ENCODE results near the gene VWA8.
"Not testable (repeated sequence)": the region's sequence is repeated elsewhere in the genome, so short reads cannot be mapped to it uniquely, and the experiment has no call there.

VWA8 gene

GRCh38 chr13:41762796-41763195 lies 198.1 kb downstream of the VWA8 start:
- H3K27me3 Mint-ChIP-seq = no peaks in the 10 kb centered on the region
- no peaks in the 10 kb centered on the region for H3K4me1 Mint-ChIP-seq (ENCODE audit: low read depth)
- H3K27ac Mint-ChIP-seq = no peak overlapping the region
- no peak overlapping the region for H3K4me3 Mint-ChIP-seq
- H3K36me3 Mint-ChIP-seq (ENCODE audit: low read depth) = peaks cover 45% of the 10 kb centered on the region
- H3K9me3 Mint-ChIP-seq = no peaks in the 10 kb centered on the region

DNA sequence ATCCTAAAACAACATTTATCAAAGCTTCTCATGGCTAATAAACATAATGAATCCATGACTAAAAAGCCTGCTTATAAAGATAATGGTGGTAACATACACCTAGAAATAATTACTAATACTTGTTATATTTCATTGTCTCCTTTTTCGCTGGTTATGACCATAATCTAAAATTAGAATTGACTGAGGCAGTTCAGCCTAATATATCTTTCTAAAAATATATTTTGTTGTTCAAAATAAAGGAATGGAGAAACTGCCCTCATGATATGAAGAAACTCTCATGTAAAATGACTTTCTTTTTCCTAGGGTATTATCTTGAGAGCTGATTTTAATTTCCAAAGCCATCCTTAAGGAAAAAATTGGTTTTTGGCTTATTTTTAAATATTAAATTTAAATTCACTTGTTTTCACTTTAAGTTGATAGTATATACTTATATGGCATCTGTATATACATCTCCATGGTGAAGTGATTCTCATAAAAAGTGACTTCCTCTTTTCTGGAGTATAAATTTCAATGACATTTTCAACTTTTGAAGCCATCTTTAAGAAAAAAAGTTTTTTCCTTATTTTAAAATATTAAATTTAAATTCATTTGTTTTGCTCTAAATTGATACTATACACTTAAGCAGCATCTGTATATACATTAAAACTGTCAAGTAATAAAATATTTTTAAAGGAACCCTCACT lies 204.6 kb downstream of the VWA8 start:
- H3K4me3 Mint-ChIP-seq = no peak overlapping the region
- H3K27ac Mint-ChIP-seq = no peak overlapping the region

GRCh38 chr13:41751734-41752445 lies 209.0 kb downstream of the VWA8 start:
- peaks cover 9% of the 10 kb centered on the region for H3K9me3 Mint-ChIP-seq
- H3K27me3 Mint-ChIP-seq = no peaks in the 10 kb centered on the region
- no peaks in the 10 kb centered on the region for H3K4me1 Mint-ChIP-seq (ENCODE audit: low read depth)
- H3K36me3 Mint-ChIP-seq (ENCODE audit: low read depth) = peaks cover 62% of the 10 kb centered on the region
- no peak overlapping the region for H3K4me3 Mint-ChIP-seq
- H3K27ac Mint-ChIP-seq = no peak overlapping the region

More for the DNA sequence above, 204.6 kb downstream of the VWA8 start:
- H3K36me3 Mint-ChIP-seq (ENCODE audit: low read depth) = peaks cover 57% of the 10 kb centered on the region
- H3K4me1 Mint-ChIP-seq (ENCODE audit: low read depth) = no peaks in the 10 kb centered on the region
- H3K9me3 Mint-ChIP-seq = peaks cover 6% of the 10 kb centered on the region
- no peaks in the 10 kb centered on the region for H3K27me3 Mint-ChIP-seq

GRCh38 chr13:41751277-41751676 lies 209.6 kb downstream of the VWA8 start:
- no peak overlapping the region for H3K4me3 Mint-ChIP-seq
- H3K9me3 Mint-ChIP-seq = peaks cover 9% of the 10 kb centered on the region
- peaks cover 68% of the 10 kb centered on the region for H3K36me3 Mint-ChIP-seq (ENCODE audit: low read depth)

DNA sequence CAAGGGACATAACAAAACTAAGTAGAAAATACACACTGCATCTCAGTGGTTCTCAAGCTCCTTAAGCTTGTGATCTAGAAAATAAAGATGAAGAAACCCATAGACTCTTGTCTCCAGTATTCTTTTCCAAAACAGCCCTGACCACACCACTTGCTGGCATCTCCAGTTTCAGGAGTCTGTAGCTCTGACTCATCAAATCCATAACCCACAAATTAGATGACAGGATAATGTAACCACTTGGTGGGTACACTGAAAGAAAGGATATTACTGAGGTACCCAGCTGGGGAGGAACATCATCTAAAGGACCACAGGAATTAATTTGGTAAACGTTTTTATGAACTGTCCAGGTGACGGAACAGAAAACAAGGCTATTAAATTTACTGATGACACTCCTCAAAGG lies 214.7 kb downstream of the VWA8 start:
- Mint-ChIP-seq H3K4me3 (no peak overlapping the region), H3K27me3 (no peaks in the 10 kb centered on the region), H3K27ac (no peak overlapping the region), H3K9me3 (peaks cover 3% of the 10 kb centered on the region), H3K36me3 (ENCODE audit: low read depth) (peaks cover 67% of the 10 kb centered on the region), H3K4me1 (ENCODE audit: low read depth) (peaks cover 8% of the 10 kb centered on the region)

More at GRCh38 chr13:41751277-41751676, 209.6 kb downstream of the VWA8 start:
- Mint-ChIP-seq H3K4me1 (ENCODE audit: low read depth) (peaks cover 4% of the 10 kb centered on the region), H3K27ac (no peak overlapping the region), H3K27me3 (no peaks in the 10 kb centered on the region)

DNA sequence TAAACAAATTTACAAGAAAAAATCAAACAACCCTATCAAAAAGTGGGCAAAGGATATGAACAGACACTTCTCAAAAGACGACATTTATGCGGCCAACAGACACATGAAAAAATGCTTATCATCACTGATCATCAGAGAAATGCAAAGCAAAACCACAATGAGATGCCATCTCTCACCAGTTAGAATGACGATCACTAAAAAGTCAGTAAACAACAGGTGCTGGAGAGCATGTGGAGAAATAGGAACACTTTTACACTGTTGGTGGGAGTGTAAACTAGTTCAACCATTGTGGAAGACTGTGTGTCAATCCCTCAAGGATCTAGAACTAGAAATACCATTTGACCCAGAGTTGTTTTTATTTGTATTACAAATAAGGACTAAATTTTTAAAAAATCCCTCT lies 215.4 kb downstream of the VWA8 start:
- not testable (repeated sequence) for H3K27me3 Mint-ChIP-seq; H3K4me1 Mint-ChIP-seq (ENCODE audit: low read depth); H3K27ac Mint-ChIP-seq; H3K4me3 Mint-ChIP-seq; H3K9me3 Mint-ChIP-seq
- peaks cover 73% of the 10 kb centered on the region for H3K36me3 Mint-ChIP-seq (ENCODE audit: low read depth)

GRCh38 chr13:41742917-41743552 lies 217.9 kb downstream of the VWA8 start:
- no peak overlapping the region for H3K4me3 Mint-ChIP-seq
- H3K27ac Mint-ChIP-seq = no peak overlapping the region
- H3K27me3 Mint-ChIP-seq = no peaks in the 10 kb centered on the region
- H3K36me3 Mint-ChIP-seq (ENCODE audit: low read depth) = peaks cover 53% of the 10 kb centered on the region
- peaks cover 8% of the 10 kb centered on the region for H3K4me1 Mint-ChIP-seq (ENCODE audit: low read depth)
- H3K9me3 Mint-ChIP-seq = no peaks in the 10 kb centered on the region

DNA sequence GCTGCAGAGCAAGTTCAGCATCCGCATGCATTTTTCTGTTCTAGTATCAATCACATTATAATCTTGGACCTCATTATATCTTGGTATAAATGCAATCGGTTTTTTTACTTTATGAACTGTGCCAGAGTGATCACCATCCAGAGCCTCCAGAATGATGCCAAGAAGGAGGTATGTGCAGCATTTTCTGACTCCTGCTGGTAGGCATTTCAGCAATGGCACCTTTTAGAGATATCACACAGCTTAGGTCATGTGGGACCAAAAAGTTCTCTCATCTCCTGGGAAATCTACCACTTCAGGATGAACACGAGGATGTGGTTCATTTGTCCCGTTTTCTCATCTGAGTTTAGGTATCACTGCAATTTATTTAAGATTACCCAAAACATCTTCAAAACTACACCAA lies 220.4 kb downstream of the VWA8 start:
- H3K4me3 Mint-ChIP-seq = no peak overlapping the region
- H3K36me3 Mint-ChIP-seq (ENCODE audit: low read depth) = peaks cover 33% of the 10 kb centered on the region
- no peak overlapping the region for H3K27ac Mint-ChIP-seq
- H3K27me3 Mint-ChIP-seq = no peaks in the 10 kb centered on the region
- no peaks in the 10 kb centered on the region for H3K4me1 Mint-ChIP-seq (ENCODE audit: low read depth)
- H3K9me3 Mint-ChIP-seq = no peaks in the 10 kb centered on the region

DNA sequence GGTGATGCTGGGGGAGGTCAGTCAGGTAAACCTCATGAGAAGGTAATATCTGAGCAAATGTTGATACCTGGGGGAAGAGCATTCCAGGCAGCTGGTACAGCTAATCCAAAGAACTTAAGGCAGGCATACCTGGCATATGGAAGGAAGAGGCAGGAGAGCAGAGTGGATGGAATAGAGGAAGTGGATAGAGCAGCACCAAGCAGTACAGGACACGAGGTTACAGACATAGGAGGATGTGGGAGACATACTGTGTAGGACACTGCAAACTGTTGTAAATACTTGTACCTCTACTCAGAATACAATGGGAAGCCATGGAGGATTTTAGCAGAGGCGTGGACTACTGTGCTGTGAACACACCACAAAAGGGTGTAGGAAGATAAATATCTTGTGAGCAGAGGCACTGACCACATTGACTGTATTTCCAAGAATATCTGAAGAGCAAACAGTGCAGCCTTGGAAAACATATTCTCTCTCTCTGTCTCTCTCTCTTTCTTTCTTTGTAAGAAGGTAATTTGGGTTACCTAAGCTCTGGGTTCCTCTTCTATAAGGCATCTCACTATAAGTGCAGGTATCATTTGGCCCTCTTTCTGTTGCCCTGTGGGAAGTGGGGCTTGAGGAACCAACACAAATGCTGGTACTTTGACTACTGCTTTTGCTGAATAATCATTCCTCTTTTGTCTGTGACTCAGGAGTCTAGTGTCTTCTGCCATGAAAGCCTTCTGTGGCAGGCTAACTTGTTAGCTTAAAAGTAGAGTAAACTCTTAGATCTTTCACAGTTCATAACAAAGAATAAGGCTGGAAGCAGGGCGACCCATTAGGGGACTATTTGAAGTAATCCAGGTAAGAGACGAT lies 238.0 kb downstream of the VWA8 start:
- Mint-ChIP-seq H3K4me3 (no peak overlapping the region), H3K27me3 (no peaks in the 10 kb centered on the region), H3K36me3 (ENCODE audit: low read depth) (peaks cover 21% of the 10 kb centered on the region), H3K9me3 (no peaks in the 10 kb centered on the region), H3K4me1 (ENCODE audit: low read depth) (no peaks in the 10 kb centered on the region), H3K27ac (no peak overlapping the region)

DNA sequence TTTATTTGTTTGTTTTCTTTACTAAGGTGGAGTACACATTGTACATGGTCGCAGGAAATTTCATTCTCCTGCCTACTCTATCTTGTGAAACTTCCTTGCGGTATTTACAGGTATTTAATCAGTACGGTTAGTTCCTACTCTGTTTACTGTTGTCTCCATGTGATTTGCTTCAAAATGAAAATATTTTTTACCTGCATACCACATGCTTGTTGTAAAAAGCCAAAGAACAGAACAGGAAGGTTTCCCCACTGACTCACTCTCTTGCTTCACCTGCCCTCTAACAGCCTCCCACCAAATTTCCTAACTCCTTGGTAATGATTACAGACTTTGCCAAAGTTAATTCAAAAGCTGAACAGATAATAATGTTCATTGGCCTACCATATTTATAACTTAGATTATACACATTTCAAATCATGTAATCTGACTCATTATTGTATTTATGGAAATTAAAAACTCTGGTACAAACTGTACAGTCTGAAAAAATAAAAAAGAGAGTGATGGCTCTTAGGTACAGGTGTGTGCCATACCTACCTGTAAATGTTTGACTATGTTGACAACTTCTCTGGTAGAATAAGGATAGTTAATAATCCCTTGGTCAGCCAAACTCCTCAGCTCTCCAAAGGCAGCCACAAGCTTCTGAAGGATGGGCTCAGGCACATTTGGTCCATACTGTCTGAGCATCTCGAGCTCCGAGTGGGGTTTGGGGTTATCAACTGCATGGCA lies 239.9 kb downstream of the VWA8 start:
- H3K4me3 Mint-ChIP-seq = no peak overlapping the region
- no peaks in the 10 kb centered on the region for H3K27me3 Mint-ChIP-seq
- no peaks in the 10 kb centered on the region for H3K4me1 Mint-ChIP-seq (ENCODE audit: low read depth)
- H3K36me3 Mint-ChIP-seq (ENCODE audit: low read depth) = peaks cover 21% of the 10 kb centered on the region
- H3K9me3 Mint-ChIP-seq = no peaks in the 10 kb centered on the region
- no peak overlapping the region for H3K27ac Mint-ChIP-seq

DNA sequence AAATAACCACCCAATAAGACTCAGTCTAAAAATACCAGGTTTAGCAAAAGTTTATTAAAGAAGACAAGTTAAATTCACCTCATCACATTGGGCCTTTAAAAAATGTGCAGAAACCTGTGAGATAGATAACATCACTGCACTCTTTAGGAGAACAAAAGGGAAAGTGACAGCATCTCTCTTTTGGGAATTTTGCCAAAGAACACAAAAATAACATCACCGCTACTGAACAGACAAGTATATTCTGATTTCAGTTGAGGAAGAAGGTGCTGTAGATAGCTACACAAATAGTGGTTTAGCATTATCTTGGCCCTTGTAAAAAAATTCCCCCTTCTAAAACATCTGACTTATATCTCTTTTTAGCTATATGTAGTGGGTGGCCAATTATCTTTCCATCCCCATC lies 244.7 kb downstream of the VWA8 start:
- H3K27ac Mint-ChIP-seq = no peak overlapping the region
- H3K9me3 Mint-ChIP-seq = no peaks in the 10 kb centered on the region
- no peaks in the 10 kb centered on the region for H3K27me3 Mint-ChIP-seq
- no peaks in the 10 kb centered on the region for H3K4me1 Mint-ChIP-seq (ENCODE audit: low read depth)
- no peak overlapping the region for H3K4me3 Mint-ChIP-seq
- peaks cover 28% of the 10 kb centered on the region for H3K36me3 Mint-ChIP-seq (ENCODE audit: low read depth)

DNA sequence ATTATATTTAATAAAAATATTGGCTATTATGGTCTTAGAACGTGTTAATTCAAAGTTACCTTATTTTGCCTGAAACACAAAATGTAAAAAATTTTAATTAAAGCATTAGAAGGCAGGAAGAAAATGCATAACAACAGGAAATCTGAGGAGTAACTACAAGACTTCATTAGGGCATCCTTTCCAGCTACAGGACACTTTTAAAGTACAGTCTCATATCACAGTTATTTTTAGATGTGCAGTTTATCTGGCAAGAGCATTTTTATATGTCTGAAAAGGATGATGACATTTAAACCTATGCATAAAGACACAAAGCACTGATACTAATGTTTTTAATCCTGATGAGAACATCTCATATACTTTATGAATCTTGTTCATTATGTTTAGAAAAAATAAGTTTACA lies 247.5 kb downstream of the VWA8 start:
- Mint-ChIP-seq H3K9me3 (no peaks in the 10 kb centered on the region), H3K4me1 (ENCODE audit: low read depth) (no peaks in the 10 kb centered on the region), H3K4me3 (no peak overlapping the region), H3K27ac (no peak overlapping the region), H3K27me3 (no peaks in the 10 kb centered on the region), H3K36me3 (ENCODE audit: low read depth) (peaks cover 30% of the 10 kb centered on the region)

- Mint-ChIP-seq H3K27ac (no peak overlapping the region), H3K9me3 (no peaks in the 10 kb centered on the region), H3K27me3 (no peaks in the 10 kb centered on the region), H3K4me1 (ENCODE audit: low read depth) (peaks cover 7% of the 10 kb centered on the region), H3K4me3 (no peak overlapping the region), H3K36me3 (ENCODE audit: low read depth) (peaks cover 32% of the 10 kb centered on the region)
Measured at GRCh38 chr13:41710771-41711170, 250.1 kb downstream of the VWA8 start.

- Mint-ChIP-seq H3K4me1 (ENCODE audit: low read depth) (peaks cover 7% of the 10 kb centered on the region), H3K36me3 (ENCODE audit: low read depth) (peaks cover 35% of the 10 kb centered on the region), H3K4me3 (no peak overlapping the region), H3K9me3 (no peaks in the 10 kb centered on the region), H3K27me3 (no peaks in the 10 kb centered on the region), H3K27ac (no peak overlapping the region)
Measured at GRCh38 chr13:41709511-41709910, 251.4 kb downstream of the VWA8 start.
